NCI-H2227 (cell line): ENCODE results near the gene OCIAD1.
"Not testable (repeated sequence)": the region's sequence is repeated elsewhere in the genome, so short reads cannot be mapped to it uniquely, and the experiment has no call there.

Experiments used
- DNase-seq: peaks from one replicate; lab custom pipeline; 2025; ENCODE audit not compliant: unreplicated experiment; lab: John Stamatoyannopoulos, UW

The OCIAD1 gene

DNA sequence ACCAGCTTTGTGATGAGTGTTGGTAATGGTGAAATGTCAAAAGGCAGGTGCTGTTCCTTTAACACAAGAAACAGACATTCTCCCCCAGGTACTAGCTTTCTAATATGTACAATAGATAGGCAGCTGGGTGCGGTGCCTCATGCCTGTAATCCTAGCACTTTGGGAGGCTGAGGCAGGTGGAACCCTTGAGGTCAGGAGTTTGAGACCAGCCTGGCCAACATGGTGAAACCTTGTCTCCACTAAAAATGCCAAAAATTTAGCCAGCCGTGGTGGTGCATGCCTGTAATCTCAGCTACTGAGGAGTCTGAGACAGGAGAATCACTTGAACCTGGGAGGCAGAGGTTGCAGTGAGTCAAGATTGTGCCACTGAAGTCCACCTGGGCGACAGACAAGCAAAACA is 50.8 kb downstream of the OCIAD1 start:
- not testable (repeated sequence) for DNase-seq

DNA sequence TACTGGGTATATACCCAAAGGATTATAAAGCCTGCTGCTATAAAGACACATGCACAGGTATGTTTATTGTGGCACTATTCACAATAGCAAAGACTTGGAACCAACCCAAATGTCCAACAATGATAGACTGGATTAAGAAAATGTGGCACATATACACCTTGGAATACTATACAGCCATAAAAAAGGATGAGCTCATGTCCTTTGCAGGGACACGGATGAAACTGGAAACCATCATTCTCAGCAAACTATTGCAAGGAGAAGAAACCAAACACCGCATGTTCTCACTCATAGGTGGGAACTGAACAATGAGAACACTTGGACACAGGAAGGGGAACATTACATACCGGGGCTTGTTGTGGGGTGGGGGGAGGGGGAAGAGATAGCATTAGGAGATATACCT is 58.9 kb downstream of the OCIAD1 start:
- DNase-seq, result not testable (repeated sequence)

DNA sequence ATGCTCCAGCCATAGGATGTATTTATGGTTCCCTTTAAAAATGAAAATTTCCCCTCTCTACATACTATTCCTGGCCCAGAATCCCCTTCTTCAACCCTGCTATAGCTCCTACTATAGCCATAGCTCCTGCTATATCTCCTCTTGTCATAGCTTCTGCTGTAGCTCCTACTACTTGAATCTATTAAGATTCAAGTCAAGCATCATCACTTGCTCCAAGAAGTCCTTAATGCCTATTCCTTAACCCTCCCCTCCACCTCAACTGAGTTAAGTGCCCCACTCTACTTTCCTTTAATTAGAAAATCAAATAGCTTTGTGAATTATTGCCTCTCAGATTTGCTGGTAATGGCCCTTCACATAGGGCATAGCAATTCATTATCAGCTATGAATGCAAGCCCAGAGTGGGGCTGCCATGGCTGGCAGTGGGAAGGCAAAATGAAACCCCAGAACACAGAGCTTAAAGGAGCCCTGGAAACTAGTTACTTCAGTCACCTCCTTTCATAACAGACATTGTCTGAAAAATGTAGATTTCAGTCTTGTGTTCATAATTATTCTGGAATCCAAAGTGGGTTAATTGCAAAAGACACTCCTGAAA is 60.2 kb downstream of the OCIAD1 start:
- no peak for DNase-seq

DNA sequence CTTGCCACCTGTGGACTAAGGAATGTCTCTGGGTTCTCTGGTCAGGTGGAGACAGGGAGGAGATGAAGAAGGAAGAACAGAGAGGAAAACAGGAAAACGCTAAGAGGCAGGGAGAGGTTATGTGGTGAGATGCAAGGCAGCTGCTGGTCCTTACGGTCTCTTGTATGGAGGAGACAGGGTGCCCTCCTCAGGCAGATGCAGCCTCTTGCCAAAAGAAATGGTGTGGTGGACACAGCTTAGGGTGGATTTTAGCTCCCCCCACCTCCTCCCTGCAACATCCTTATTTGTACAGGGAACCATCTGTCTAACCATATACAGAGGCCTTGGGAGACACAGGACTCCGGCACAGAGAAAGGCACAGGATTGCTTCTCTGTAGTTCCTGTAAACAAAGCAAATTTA is 66.0 kb downstream of the OCIAD1 start:
- DNase-seq, result no peak

DNA sequence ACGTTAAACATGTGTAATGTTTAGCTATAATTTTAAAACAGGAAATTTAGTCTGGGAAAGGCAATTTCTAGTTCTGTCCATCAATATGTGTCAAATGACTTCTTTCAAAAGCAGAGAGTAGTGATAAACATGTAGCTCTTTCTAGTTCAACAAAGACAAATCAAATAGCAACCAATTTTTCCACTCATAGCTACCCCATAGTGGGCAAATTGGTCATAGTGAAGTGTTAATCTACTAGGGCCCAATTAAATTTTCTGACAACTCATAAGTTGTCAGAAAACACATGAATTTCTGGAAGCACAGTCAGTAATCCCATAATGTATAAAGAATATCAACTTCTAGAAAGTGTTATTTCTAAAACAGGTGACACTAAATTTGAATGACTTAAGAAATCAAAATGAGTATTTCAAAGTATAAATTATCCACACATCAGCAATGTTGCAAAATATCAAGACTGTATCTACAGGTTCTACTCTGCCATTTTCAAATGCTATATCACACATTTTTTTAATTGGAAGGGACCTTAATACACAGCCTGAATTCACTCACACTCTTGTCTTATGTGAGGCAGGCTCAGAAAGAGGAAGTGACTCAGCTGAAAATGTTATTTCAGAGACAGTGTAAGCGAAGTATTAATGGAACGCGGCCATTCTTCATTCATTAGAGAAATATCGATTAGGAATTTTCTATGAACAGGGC is 68.0 kb downstream of the OCIAD1 start:
- DNase-seq, result no peak

DNA sequence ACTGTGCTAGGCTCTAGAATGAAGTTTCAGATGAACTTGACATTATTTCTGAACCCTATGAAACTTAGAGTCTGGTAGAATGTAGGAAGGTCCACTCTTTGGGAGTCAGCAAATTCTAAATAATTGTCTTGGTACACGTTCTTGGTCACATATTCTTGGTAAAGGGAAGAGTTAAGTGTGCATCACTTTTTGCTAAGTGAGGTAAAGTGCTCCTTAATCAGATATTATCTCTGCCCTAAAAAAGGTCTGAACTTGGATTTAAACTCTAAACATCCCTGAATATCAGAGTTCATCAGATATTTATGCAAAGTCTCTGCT is 68.5 kb downstream of the OCIAD1 start:
- DNase-seq, result no peak

DNA sequence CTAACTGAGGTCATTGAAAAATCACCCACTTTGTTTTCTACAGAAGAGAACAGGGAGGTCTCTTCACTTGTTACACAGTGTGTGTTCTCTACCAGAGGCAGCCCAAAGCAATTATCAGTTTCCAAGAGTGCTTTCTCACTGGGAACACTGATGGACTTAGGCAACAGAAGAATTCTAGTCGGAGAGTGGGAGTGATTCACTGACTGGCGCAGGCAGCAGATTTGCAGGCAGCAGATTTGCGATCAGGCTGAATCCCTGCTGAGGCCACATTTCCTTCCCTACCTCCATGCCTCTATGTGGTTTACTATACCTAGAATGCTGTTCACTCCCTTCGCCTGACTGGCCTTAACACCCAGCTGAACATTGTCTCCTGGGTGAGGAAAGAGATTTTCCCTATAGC is 69.1 kb downstream of the OCIAD1 start:
- no peak for DNase-seq

DNA sequence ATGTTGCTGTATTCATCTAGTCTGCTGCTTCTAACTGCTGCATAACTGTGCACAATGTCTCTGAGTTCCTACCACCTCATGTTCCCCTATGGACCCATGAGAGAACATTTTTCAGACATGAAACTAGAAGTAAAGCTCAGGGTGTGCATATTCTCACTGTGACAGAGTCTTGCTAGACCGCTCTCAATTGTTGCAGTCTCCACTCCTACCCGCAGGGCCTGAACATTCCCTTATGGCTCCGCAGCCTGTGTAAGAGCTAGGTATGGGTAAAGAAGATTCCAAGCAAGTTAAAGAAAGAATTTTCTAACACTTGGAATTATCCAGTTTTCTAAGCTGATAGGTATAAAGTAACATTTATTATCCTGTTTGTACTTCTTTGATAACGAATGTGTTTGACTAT is 70.3 kb downstream of the OCIAD1 start:
- no peak for DNase-seq

DNA sequence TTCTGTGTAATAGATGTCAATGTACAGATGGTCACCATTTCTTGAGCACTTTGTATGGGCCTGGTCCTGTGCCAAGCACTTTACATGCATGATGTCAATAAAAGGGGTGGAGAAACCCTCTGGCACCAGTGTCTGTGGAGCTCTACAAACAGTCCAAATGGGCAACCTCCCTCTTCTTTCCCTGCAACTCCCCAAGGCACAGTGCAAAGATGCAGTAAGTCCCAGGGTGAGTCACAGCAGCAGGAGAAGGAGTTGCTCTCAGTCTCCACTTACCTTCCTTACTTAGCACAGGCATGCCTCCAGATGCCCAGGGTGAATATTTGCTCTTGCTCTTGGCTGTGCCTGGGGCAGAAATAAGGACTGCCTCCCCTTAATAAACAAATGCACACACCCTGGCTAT is 71.4 kb downstream of the OCIAD1 start:
- DNase-seq, result no peak

DNA sequence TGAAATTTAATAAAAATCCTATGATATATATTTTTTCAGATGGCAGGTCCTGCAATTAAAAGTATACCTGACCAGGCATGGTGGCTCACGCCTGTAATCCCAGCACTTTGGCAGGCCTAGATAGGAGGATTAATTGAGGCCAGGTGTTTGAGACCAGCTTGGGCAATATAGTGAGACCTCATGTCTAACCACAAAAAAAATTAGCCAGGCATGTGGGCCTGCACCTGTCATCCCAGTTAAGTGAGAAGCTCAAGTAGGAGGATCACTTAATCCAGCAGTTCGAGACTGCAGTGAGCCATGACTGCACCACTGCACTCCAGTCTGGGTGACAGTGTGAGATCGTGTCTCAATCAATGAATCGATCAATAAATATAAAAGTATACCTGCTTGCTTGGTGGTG is 73.2 kb downstream of the OCIAD1 start:
- DNase-seq, result no peak

DNA sequence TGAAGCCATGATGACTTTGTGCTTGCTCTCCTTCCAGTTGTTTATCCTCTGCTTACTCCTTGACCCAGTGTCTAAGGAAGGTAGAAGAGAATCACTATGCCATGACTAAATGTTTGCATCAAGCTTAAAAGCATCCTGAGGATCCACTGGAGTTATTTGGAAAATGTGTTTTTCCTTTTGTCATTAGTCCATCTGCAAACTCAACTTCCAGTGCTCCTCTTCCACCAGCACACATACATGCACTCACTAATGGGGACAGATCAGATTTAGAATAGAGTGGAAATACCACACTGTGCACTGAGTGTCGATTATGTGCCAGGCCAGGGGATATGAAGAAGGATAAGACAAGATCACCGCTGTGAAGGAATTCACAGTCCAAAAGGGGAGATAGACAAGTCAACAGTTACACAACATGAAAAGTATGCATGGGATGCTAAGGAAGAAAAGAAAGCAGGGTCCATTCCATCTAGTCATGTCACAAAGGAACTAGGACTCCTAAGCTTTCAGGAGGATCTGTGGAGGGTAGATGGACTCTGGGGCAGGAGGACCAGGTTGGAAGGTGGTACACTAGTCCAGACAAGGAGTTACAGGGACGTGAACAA is 73.8 kb downstream of the OCIAD1 start:
- DNase-seq, result no peak

DNA sequence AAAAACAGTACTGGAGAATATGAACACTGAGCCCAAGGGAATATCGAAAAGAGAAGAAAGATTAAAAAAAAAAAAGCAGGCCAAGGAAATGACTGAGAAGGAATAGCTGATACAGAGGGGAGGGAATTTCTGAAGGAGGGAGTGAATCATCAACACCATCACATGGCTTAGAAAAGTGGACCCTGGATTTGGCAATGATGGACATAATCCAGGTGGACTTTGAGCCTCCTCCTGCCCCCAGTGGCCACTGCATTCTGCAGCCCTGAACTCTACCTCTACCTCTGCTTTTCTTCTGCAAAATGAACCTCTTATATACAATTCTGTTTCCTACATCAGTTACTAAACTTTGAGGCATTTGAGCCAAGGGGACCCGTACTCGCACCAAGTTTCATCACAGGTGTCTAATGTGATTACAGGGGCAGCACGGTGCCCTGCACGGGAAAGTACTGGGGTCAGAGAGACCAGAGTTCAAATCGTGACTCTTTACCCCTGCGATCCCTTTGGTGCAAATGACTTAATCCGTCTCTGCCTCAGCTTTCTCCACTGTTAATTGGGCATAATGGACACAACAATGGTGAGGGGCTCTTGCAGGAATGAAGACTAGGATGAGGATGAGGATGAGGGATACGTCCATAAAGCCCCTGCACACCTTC is 74.6 kb downstream of the OCIAD1 start:
- no peak for DNase-seq

DNA sequence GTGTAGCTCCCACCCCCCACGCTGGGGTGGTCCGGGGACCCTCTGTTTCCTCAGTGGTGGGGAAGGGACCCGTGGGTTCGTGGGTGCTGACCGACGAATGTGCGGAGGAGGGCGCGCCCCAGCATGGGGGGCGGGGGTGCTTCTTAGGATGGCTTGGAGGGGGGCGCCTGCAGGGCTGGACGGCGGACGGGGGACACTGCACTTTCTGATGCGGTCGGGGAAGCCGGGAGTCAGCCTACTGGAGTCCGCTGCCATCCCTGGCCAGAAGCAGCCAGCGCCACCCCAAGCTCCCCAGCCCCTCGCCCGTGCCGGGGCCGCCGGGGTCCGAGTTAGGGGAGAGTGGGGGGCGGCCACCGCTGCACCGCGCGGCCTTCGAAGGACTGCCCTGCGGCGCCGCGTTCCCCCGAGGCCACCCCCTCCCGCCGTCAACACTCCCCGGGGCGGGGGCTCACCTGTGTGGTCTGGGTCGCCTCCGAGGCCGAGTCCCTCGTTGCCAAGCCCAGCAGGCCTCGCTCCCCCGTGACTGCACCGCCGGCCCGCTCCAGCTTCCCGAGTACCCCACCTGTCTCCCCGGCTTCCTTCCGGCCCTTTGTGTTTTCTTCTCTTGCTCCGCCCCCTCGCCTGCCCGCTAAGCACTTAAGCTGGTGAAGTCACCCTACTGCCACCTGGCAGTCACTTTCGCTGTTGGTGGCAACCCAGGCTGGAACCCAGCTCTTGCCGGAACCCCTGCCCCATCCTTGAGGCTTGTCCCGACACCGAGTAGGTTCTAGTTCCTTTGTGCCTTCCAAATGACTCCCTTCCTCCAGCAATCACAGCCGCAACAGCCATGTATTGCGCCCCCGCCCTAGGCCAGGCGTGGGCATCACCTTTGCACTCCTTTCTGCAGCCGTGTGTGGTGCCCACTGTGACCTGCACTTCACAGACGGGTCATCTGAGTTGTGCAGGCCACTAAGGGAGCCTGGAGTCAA is 75.6 kb downstream of the OCIAD1 start, which contains the start of gene OCIAD2:
TSS of gene OCIAD2 (minus strand) at position 569 of the 968 bp plus-strand sequence. CDS start 2,225 bp downstream, outside the sequence.
- peak; percentile 68 for DNase-seq

DNA sequence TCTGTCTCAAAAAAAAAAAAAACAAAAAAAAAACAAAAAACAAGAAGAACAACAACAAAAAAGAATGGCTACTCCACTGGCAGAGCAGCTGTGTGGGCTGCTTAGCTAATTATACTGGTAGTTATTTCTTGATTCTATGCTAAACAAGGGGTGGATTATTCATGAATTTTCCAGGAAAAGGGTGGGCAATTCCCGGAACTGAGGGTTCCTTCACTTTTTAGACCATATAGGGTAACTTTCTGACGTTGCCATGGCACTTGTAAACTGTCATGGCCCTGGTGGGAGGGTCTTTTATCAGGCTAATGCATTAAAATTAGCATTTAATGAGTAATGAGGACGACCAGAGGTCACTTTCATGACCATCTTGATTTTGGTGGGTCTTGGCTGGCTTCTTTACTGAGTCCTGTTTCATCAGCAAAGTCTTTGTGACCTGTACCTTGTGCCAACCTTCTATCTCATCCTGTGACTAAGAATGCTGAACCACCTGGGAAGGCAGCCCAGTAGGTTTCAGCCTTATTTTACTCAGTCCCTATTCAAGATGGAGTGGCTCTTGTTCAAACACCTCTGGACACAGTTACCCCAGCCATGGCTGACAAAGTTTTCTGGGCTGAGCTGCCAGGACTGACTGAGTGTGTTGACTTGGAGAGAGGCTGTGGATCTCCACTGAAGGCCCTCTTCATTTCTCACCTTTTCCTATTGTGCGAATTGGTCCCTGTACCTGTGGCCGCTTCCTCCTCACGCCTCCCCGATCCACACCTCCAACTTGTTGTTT is 77.0 kb downstream of the OCIAD1 start:
- DNase-seq, result no peak

DNA sequence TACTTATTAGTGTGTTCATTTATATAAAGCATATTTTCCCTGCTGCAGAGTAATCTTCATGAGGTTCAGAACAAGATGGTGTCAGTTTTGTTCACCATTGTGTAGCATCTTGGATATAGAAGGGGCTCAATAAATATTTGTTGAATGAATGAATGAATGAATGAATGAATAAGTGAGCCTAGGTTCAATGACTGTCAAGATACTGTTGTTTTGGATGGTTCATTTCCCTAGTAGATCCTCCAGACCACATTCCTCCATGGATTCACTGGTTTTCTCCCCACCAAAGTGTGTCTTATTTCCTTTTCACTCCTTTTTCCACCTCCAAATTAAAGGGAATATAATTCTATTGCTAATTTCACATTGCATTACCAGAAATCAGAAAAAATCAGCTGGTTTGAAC is 77.8 kb downstream of the OCIAD1 start:
- no peak for DNase-seq

DNA sequence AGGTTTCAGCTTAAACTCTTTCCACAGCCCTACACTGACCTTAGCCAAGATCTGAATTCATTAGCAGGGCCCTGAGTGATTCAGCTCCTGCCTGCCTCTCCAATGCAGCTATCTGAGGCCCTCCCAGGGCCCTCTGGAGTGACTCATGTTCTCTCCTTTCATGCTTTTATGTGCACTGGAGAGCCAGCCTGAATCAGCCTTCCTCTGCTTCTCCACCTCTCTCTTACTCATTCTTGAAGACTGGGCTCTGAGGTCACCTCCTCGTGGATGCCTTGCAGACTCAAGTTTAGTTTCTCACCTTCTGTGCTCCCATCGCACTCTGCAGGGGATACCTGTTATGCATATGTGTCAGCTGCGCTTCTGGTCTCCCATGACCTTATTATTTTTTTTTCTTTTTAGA is 78.8 kb downstream of the OCIAD1 start:
- DNase-seq, result no peak

DNA sequence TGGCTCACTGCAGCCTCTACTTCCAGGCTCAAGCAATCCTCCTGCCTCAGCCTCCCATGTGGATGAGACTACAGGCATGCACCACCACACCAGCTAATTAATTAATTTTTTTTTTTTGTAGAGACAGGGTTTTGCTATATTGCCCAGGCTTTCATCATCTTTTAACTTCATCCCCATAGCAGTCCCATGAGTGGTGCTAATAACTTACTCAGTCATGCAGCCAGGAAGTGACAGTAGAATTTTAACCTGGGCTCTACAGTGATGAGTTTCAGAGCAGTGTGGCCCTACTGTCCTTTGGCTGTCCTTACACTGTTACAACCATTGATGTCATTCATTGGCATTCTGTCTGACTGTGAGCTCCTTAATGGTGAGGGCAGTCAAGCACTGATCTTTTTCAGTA is 79.6 kb downstream of the OCIAD1 start:
- DNase-seq, result no peak
